ENCODE measurements around the gene ALOX5.
"Not testable (repeated sequence)": the region's sequence is repeated elsewhere in the genome, so short reads cannot be mapped to it uniquely, and the experiment has no call there.

The ALOX5 gene

GRCh38 chr10:45470098-45471012 is 96.3 kb downstream of the ALOX5 start:
- peak; percentile 83 for DNase-seq

- no peak for DNase-seq
Measured at GRCh38 chr10:45471059-45471458, 97.0 kb downstream of the ALOX5 start.

GRCh38 chr10:45471531-45472310 is 97.7 kb downstream of the ALOX5 start:
- no peak for DNase-seq

GRCh38 chr10:45473126-45473525 is 99.1 kb downstream of the ALOX5 start:
- DNase-seq = no peak

GRCh38 chr10:45476559-45476958 is 102.5 kb downstream of the ALOX5 start:
- no peak for DNase-seq

- DNase-seq = no peak
Measured at GRCh38 chr10:45480294-45480693, 106.3 kb downstream of the ALOX5 start.

GRCh38 chr10:45481100-45481499 is 107.1 kb downstream of the ALOX5 start:
- not testable (repeated sequence) for DNase-seq

GRCh38 chr10:45483002-45483401 is 109.0 kb downstream of the ALOX5 start:
- no peak for DNase-seq

- DNase-seq = no peak
Measured at GRCh38 chr10:45487735-45488134, 113.7 kb downstream of the ALOX5 start.

GRCh38 chr10:45488365-45488764 is 114.3 kb downstream of the ALOX5 start:
- DNase-seq = no peak

- no peak for DNase-seq
Measured at GRCh38 chr10:45490277-45490676, 116.3 kb downstream of the ALOX5 start.

- no peak for DNase-seq
Measured at GRCh38 chr10:45491061-45491460, 117.0 kb downstream of the ALOX5 start.
